Liver (tissue), 9 donors: ENCODE results near the gene CARD11. TPM values are rescaled to one million over a fixed set of nuclear protein-coding genes. Genes with fewer than 3 reads are reported as not detected.
A peak's percentile ranks its signal among the peaks of the same experiment; 100 is the strongest.

Experiments used
- DNase-seq: peaks from one replicate; pipeline ENCODE4 v3.0.0-alpha.2; 2017; ENCODE audit warnings: low spot score
- H3K27ac ChIP-seq, 2 donors: one replicate each; pipeline ENCODE4 v1.7.0; 2013; ENCODE audit warnings: inconsistent platforms in 2 of 2, low read length in 2 of 2, control low read depth in 1 of 2, low read depth in 1 of 2, mild to moderate bottlenecking in 1 of 2
- H3K27me3 ChIP-seq, 4 donors: one replicate each; pipeline versions ENCODE4 v1.6.1 to v1.7.0; 2013; ENCODE audit warnings: low read length in 3 of 4, inconsistent platforms in 1 of 4, mild to moderate bottlenecking in 1 of 4, moderate library complexity in 1 of 4; ENCODE audit not compliant: control insufficient read depth in 4 of 4, insufficient read depth in 4 of 4
- H3K36me3 ChIP-seq, 4 donors: one replicate each; pipeline versions ENCODE4 v1.6.1 to v1.7.0; 2013; ENCODE audit warnings: low read length in 3 of 4, mild to moderate bottlenecking in 3 of 4, low read depth in 1 of 4, moderate library complexity in 1 of 4; ENCODE audit not compliant: control insufficient read depth in 4 of 4, insufficient read depth in 3 of 4
- H3K4me1 ChIP-seq, 4 donors: one replicate each; pipeline versions ENCODE4 v1.6.1 to v1.7.0; 2013; ENCODE audit warnings: low read length in 3 of 4, mild to moderate bottlenecking in 3 of 4, moderate library complexity in 1 of 4; ENCODE audit not compliant: control insufficient read depth in 4 of 4, insufficient read depth in 4 of 4
- H3K4me3 ChIP-seq, 3 donors: one replicate each; pipeline versions ENCODE4 v1.6.1 to v1.7.0; 2013; ENCODE audit warnings: low read length in 3 of 3, control low read depth in 1 of 3, low read depth in 1 of 3, mild to moderate bottlenecking in 1 of 3
- H3K9ac ChIP-seq, 2 donors: one replicate each; pipeline ENCODE4 v1.7.0; 2013; ENCODE audit warnings: low read length in 2 of 2, mild to moderate bottlenecking in 2 of 2, moderate library complexity in 2 of 2, control low read depth in 1 of 2, low read depth in 1 of 2
- H3K9me3 ChIP-seq, 4 donors: one replicate each; pipeline versions ENCODE4 v1.6.1 to v1.7.0; 2013; ENCODE audit warnings: low read length in 3 of 4; ENCODE audit not compliant: control insufficient read depth in 4 of 4
- EGR1 ChIP-seq, 2 donors: IDR thresholded peaks; 2 replicates each; pipeline ENCODE4 v1.6.1; 2016 to 2018; ENCODE audit warnings: antibody characterized with exemption in 2 of 2, low read depth in 2 of 2
- FOXA1 ChIP-seq: IDR thresholded peaks from 2 replicates; pipeline ENCODE4 v1.6.1; 2016; ENCODE audit warnings: antibody characterized with exemption
- FOXA2 ChIP-seq: IDR thresholded peaks from 2 replicates; pipeline ENCODE4 v1.6.1; 2016; ENCODE audit warnings: antibody characterized with exemption
- GABPA ChIP-seq, 2 donors: IDR thresholded peaks in 1 of 2; conservative IDR thresholded peaks in 1 of 2; 2 replicates each; pipeline ENCODE4 v1.6.1; 2016; ENCODE audit warnings: antibody characterized with exemption in 2 of 2, mild to moderate bottlenecking in 1 of 2, moderate library complexity in 1 of 2
- HNF4A ChIP-seq, 2 donors: conservative IDR thresholded peaks; 2 replicates each; pipeline ENCODE4 v1.6.1; 2016; ENCODE audit warnings: antibody characterized with exemption in 2 of 2, mild to moderate bottlenecking in 2 of 2
- HNF4G ChIP-seq: IDR thresholded peaks from 2 replicates; pipeline ENCODE4 v1.6.1; 2016; ENCODE audit warnings: antibody characterized with exemption
- JUND ChIP-seq, 2 donors: IDR thresholded peaks; 2 replicates each; pipeline ENCODE4 v1.6.1; 2016; ENCODE audit warnings: antibody characterized with exemption in 2 of 2
- NR2F2 ChIP-seq: IDR thresholded peaks from 2 replicates; pipeline ENCODE4 v1.6.1; 2016; ENCODE audit warnings: antibody characterized with exemption
- RAD21 ChIP-seq, 2 donors: IDR thresholded peaks; 2 replicates each; pipeline ENCODE4 v1.6.1; 2016; ENCODE audit warnings: antibody characterized with exemption in 2 of 2, mild to moderate bottlenecking in 2 of 2
- RXRA ChIP-seq, 2 donors: IDR thresholded peaks; 2 replicates each; pipeline ENCODE4 v1.6.1; 2017 to 2018; ENCODE audit warnings: antibody characterized with exemption in 2 of 2, mild to moderate bottlenecking in 1 of 2
- SP1 ChIP-seq: IDR thresholded peaks from 2 replicates; pipeline ENCODE4 v1.6.1; 2018; ENCODE audit warnings: antibody characterized with exemption, mild to moderate bottlenecking
- TAF1 ChIP-seq: conservative IDR thresholded peaks from 2 replicates; pipeline ENCODE4 v1.6.1; 2016; ENCODE audit warnings: antibody characterized with exemption, mild to moderate bottlenecking
- YY1 ChIP-seq: IDR thresholded peaks from 2 replicates; pipeline ENCODE4 v1.6.1; 2016; ENCODE audit warnings: antibody characterized with exemption, mild to moderate bottlenecking
- WGBS: extraction: QIAGEN DNeasy Blood & Tissue Kit; methylation state at CpG from one replicate; pipeline ENCODE4 v1.1.7; 2013; 5-methylcytosine and 5-hydroxymethylcytosine counted together
- polyA plus RNA-seq, 2 donors: library from polyadenylated mRNA; stranded (reverse) in 1 of 2; unstranded in 1 of 2; fragments of 200-250 nt in 1 of 2; fragments of >200 nt in 1 of 2; fragmentation: Nextera tagmentation in 1 of 2; extraction: Ambion mirVana in 1 of 2; gene quantifications; one replicate each; pipeline versions ENCODE4 v1.2.1 to v1.2.3, GENCODE V29; 2013 to 2015
- total RNA-seq, 2 donors: library from RNA; depleted of rRNA; stranded (reverse); fragments of >200 nt; gene quantifications; one replicate each; pipeline ENCODE4 v1.2.3, GENCODE V29; 2014
- TF ChIP-seq, protein P1 (sequence below): IDR thresholded peaks from 2 replicates; pipeline ENCODE4 v1.6.1; 2016; ENCODE audit warnings: antibody characterized with exemption
- TF ChIP-seq, protein P2 (sequence below): IDR thresholded peaks from 2 replicates; pipeline ENCODE4 v1.6.1; 2016; ENCODE audit warnings: antibody characterized with exemption
- TF ChIP-seq, protein P3 (sequence below): IDR thresholded peaks from 2 replicates; pipeline ENCODE4 v1.6.1; 2016; ENCODE audit warnings: antibody characterized with exemption, mild to moderate bottlenecking
- TF ChIP-seq, protein P4 (sequence below): fragments of 150-350 bp; IDR thresholded peaks from 2 replicates; pipeline ENCODE4 v1.5.1; 2017; ENCODE audit warnings: improper control_type of control experiment, low read depth, low read length; ENCODE audit not compliant: missing input control
- TF ChIP-seq, protein P5 (sequence below): IDR thresholded peaks from 2 replicates; pipeline ENCODE4 v1.6.1; 2016; ENCODE audit warnings: antibody characterized with exemption
- donor health status: healthy.
- donor health status: healthy.
- donor health status: healthy.
- donor health status: healthy.
- donor health status: healthy.

Gene CARD11
- total RNA-seq (1 to 10 TPM; 1.2 to 1.3 TPM), polyA plus RNA-seq (under 1 TPM; 0.42 to 0.44 TPM)

DNA sequence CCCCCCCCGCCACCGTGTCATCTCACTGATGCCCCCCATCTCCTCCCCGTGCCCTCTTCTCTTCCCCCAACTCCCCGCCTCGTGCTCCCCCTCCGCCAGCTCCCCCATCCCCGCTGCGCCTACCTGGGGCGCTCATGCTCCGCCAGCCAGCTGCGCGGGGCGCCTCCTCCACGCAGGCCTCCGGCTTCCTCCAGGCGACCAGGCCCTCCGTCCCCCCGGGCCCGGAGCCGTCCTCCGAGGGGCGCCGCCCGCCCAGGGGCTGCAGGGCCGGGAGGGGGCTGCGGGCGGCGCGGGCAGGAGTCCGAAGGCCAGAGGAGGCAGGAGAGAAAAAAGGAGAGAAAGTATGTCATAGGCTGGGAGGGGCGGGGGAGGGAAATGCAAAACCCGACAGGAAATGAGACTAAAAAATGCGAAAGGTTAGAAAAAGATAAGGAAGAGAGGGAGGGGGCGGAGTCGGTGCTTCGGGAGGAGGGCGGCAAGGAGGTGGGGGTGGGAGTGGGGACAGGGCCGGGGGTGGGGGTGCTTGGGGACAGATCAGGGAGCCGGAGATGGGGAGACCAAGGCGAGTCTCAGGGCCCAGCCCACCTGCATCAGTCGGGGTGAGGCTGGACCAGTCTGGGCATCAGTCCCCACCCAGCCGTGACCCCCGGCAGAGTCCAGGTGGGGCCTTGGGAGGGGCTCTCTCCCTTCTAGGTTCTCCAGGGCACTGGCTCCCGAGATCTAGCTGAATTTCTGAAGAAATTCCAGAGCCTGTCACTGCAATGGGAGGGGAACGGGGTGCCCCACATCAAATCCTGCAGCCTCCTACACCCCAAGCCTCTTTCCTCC is at the start of gene CARD11:
CARD11 (minus strand) TSS at position 324 of the 828 bp plus-strand sequence. CDS start 85,361 bp downstream, outside the sequence.
- Histone ChIP-seq H3K27ac (peak within 1 kb of the TSS in 1 of 2 donors; percentile 54), H3K36me3 (no peaks in the 10 kb centered on the region), H3K27me3 (peaks cover 0 to 4% (median 0%) of the 10 kb centered on the region in 4 donors), H3K9me3 (no peaks in the 10 kb centered on the region), H3K4me1 (no peaks in the 10 kb centered on the region), H3K9ac (no peak within 1 kb of the TSS), H3K4me3 (peak within 1 kb of the TSS in 1 of 3 donors; percentile 29)
- 9% methylated on average over 45 of the region's 45 CpGs for WGBS
- no peak for DNase-seq
- TF ChIP-seq RAD21 (IDR thresholded peaks at IDR 0.05) (no peak), HNF4A (conservative IDR thresholded peaks at IDR 0.05) (no peak), RXRA (IDR thresholded peaks at IDR 0.05) (no peak), SP1 (no peak), EGR1 (IDR thresholded peaks at IDR 0.05; ENCODE audit: low read depth in 2 of 2) (no peak), NR2F2 (no peak), FOXA2 (no peak), YY1 (no peak), JUND (IDR thresholded peaks at IDR 0.05) (no peak)
- TF ChIP-seq, protein P1, sequence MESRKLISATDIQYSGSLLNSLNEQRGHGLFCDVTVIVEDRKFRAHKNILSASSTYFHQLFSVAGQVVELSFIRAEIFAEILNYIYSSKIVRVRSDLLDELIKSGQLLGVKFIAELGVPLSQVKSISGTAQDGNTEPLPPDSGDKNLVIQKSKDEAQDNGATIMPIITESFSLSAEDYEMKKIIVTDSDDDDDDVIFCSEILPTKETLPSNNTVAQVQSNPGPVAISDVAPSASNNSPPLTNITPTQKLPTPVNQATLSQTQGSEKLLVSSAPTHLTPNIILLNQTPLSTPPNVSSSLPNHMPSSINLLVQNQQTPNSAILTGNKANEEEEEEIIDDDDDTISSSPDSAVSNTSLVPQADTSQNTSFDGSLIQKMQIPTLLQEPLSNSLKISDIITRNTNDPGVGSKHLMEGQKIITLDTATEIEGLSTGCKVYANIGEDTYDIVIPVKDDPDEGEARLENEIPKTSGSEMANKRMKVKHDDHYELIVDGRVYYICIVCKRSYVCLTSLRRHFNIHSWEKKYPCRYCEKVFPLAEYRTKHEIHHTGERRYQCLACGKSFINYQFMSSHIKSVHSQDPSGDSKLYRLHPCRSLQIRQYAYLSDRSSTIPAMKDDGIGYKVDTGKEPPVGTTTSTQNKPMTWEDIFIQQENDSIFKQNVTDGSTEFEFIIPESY, result no peak
- TF ChIP-seq, protein P2, sequence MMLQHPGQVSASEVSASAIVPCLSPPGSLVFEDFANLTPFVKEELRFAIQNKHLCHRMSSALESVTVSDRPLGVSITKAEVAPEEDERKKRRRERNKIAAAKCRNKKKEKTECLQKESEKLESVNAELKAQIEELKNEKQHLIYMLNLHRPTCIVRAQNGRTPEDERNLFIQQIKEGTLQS, result no peak

DNA sequence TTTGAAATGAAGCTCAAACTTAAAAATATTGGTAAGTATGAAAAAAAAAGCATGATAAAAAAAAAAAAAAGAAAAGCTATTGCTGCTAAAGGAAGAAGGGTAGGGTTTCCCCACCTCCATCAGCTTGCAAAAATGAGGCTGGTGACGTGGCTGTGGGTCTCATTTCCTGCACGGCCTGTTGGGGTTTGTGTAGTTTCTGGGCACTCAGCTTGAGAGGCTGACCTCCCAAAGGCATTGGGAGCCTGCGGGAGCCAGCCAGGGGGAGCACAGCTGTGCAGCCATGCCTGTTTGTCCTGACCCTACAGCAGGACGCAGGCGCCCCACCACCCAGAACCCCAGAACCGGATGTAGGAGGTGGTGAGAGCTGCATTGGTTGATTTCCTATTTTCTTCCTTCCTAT is 48.8 kb upstream of the CARD11 start:
- Histone ChIP-seq H3K9me3 (no peaks in the 10 kb centered on the region), H3K4me3 (no peak overlapping the region), H3K27me3 (no peaks in the 10 kb centered on the region), H3K27ac (no peak overlapping the region), H3K36me3 (no peaks in the 10 kb centered on the region), H3K9ac (no peak overlapping the region), H3K4me1 (no peaks in the 10 kb centered on the region)
- DNase-seq, result no peak
- TF ChIP-seq YY1, result no peak
- TF ChIP-seq TAF1, result no peak
- no peak for TF ChIP-seq GABPA (IDR thresholded peaks at IDR 0.05 in 1 of 2, conservative IDR thresholded peaks at IDR 0.05 in 1 of 2)
- no peak for TF ChIP-seq SP1
- TF ChIP-seq, protein P2, result no peak
- TF ChIP-seq, protein P3, sequence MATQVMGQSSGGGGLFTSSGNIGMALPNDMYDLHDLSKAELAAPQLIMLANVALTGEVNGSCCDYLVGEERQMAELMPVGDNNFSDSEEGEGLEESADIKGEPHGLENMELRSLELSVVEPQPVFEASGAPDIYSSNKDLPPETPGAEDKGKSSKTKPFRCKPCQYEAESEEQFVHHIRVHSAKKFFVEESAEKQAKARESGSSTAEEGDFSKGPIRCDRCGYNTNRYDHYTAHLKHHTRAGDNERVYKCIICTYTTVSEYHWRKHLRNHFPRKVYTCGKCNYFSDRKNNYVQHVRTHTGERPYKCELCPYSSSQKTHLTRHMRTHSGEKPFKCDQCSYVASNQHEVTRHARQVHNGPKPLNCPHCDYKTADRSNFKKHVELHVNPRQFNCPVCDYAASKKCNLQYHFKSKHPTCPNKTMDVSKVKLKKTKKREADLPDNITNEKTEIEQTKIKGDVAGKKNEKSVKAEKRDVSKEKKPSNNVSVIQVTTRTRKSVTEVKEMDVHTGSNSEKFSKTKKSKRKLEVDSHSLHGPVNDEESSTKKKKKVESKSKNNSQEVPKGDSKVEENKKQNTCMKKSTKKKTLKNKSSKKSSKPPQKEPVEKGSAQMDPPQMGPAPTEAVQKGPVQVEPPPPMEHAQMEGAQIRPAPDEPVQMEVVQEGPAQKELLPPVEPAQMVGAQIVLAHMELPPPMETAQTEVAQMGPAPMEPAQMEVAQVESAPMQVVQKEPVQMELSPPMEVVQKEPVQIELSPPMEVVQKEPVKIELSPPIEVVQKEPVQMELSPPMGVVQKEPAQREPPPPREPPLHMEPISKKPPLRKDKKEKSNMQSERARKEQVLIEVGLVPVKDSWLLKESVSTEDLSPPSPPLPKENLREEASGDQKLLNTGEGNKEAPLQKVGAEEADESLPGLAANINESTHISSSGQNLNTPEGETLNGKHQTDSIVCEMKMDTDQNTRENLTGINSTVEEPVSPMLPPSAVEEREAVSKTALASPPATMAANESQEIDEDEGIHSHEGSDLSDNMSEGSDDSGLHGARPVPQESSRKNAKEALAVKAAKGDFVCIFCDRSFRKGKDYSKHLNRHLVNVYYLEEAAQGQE, result no peak
- TF ChIP-seq HNF4A (conservative IDR thresholded peaks at IDR 0.05), result no peak
- no peak for TF ChIP-seq EGR1 (IDR thresholded peaks at IDR 0.05; ENCODE audit: low read depth in 2 of 2)
- TF ChIP-seq, protein P1, result no peak
- TF ChIP-seq JUND (IDR thresholded peaks at IDR 0.05), result no peak
- no peak for TF ChIP-seq RAD21 (IDR thresholded peaks at IDR 0.05)
- TF ChIP-seq, protein P4, sequence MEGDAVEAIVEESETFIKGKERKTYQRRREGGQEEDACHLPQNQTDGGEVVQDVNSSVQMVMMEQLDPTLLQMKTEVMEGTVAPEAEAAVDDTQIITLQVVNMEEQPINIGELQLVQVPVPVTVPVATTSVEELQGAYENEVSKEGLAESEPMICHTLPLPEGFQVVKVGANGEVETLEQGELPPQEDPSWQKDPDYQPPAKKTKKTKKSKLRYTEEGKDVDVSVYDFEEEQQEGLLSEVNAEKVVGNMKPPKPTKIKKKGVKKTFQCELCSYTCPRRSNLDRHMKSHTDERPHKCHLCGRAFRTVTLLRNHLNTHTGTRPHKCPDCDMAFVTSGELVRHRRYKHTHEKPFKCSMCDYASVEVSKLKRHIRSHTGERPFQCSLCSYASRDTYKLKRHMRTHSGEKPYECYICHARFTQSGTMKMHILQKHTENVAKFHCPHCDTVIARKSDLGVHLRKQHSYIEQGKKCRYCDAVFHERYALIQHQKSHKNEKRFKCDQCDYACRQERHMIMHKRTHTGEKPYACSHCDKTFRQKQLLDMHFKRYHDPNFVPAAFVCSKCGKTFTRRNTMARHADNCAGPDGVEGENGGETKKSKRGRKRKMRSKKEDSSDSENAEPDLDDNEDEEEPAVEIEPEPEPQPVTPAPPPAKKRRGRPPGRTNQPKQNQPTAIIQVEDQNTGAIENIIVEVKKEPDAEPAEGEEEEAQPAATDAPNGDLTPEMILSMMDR, result no peak
- TF ChIP-seq FOXA1, result no peak
- TF ChIP-seq NR2F2, result no peak
- TF ChIP-seq HNF4G, result no peak
- no peak for TF ChIP-seq FOXA2
- TF ChIP-seq, protein P5, sequence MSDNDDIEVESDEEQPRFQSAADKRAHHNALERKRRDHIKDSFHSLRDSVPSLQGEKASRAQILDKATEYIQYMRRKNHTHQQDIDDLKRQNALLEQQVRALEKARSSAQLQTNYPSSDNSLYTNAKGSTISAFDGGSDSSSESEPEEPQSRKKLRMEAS, result no peak
- TF ChIP-seq RXRA (IDR thresholded peaks at IDR 0.05), result no peak
- WGBS, result 72% methylated on average over 6 of the region's 6 CpGs
